Lung microvascular endothelial cell (primary cell): ENCODE results near the gene MYOCD. TPM values are rescaled to one million over a fixed set of nuclear protein-coding genes. Genes with fewer than 3 reads are reported as not detected.
A peak's percentile ranks its signal among the peaks of the same experiment; 100 is the strongest.

Experiments used
- DNase-seq, 2 donors: peaks; one replicate each; pipeline versions ENCODE4 v3.0.0 to v3.0.0-alpha.2; 2010; ENCODE audit warnings: low read depth in 2 of 2
- total RNA-seq: library from RNA; depleted of rRNA; stranded (reverse); fragments of >200 nt; gene quantifications from 2 replicates; pipeline ENCODE4 v1.2.1, GENCODE V29; 2014

MYOCD gene
- total RNA-seq, 1 donor from 2014 or later = 0.40 TPM

DNA sequence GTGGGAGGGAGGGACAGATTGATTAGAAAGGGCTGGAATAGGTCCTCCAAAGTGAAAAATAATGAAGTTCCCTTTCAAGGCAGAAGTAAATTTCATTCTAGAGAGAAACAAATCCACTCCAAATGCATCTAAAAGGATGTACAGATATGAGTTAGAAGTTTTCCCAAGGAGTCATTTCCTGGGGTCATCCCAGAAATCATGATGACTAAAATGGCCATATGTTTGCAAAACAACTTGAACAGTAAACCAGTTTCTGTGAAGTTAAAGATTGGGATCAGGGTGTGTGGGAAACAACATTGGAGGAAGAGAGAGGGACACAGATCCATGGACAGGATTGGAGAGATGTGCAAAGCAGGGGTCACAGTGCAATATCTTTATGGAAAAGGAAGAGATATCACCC, 91.1 kb downstream of the MYOCD start:
- no peak for DNase-seq

- no peak for DNase-seq
Measured at GRCh38 chr17:12759090-12759489, 93.4 kb downstream of the MYOCD start.

- DNase-seq = no peak
Measured at GRCh38 chr17:12765548-12765947, 99.9 kb downstream of the MYOCD start.

DNA sequence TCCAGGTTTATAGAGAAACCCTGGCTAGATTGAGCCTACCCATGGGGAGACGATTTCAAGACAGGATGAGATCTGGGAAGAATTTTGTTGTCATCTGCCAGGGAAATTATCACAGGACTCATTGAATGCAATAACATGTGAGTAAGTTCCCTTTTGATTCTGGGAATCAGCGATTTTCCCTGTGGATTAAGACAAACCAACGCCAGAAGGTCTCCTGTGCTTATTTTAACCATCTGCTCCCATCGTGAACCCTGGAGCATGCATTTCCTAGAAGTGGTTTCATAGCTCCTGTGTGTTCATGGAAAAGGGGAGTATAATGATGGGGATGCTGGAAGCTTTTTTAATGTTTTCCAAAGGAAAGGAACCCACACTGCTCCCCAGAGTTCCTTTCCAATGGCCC, 102.6 kb downstream of the MYOCD start:
- DNase-seq = no peak

DNA sequence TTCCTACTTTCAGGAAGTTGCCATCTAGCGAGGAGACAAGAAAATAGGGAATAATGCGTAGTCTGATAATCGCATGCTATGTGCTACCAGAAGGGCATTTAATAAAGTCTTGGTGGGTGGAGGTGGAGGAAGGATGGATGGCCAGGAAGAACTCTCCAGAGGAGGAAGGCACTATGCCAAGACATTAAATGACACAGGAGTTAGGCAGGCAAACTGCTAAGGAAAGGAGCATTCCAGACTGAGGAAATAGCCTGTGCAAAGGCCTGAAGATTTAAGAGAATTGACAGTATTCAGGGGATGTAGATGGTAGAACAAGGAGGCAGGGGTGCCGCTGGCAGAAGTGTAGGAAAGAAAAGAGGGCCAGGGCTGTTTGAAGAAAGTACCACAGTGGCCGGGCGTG, 104.3 kb downstream of the MYOCD start:
- no peak for DNase-seq

GRCh38 chr17:12773153-12773552, 107.5 kb downstream of the MYOCD start:
- DNase-seq = no peak

DNA sequence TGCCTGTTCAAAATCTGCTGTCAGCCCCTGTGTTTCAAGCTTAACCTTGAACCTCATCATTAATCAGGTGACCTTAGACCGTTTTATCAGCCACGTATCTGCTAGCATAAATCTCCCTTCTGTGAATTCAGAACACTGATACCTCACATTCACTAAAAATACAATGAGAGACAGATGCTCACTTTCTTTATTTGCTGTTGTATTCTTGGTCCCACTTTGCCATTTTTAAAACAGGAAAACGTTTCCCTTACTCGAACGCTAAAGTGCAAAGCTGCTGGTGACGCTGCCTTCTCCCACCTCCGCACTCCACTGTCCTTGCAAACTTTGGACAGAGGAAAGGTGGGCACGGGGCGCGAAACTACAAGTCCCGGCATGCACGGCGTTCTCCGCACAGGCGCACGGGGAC, 123.4 kb downstream of the MYOCD start:
- peak in 1 of 2 donors; percentile 76 for DNase-seq

- DNase-seq = peak; percentile 10 to 48
Measured at GRCh38 chr17:12789481-12790248, 124.0 kb downstream of the MYOCD start, which contains the start of gene ARHGAP44. TSS of gene ARHGAP44 (plus strand) at chr17:12789498. CDS start at chr17:12789839, 341 bp downstream.

DNA sequence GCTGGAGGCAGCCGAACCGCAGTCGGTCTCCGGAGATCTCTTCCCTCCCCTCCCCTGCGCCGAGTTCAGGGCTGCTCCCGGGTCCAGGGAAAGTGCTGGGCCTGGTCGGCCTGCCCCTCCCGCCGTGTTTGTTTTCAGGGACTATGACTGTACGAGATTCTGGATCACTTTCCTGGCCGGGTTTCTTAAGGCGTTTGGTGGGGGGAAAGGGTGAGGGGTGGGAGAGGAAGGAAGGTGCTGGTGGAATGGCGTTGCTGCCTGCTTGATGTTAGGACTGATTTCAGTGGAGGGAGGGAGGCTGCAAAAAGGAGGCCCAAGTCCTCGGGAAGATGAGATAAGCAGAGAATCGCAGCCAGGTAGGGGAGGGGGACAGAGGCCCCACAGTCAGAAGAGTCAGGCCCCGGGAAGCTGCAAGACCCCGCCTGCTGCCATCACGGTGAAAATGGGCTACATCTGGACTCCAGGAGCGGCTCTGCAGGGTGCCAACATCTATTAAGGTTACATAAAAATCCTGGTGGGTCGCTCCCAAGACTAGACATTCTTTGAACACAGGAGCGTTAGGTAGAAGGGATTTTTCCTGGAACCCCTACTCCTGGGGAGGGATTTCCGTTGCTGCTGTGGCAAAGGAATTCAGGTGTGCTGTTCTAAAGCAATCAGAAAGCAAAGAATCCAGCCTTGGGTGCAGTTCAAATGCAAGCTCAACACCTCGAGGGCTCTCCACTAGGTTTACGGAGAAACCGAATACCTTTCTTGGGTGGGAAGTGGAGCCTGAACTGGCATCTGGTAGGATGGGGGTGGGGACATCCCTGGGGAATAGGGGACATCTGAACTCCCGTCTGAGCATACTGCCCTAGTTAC, 124.8 kb downstream of the MYOCD start:
- DNase-seq = no peak

GRCh38 chr17:12794919-12795532, 129.3 kb downstream of the MYOCD start:
- DNase-seq = no peak

DNA sequence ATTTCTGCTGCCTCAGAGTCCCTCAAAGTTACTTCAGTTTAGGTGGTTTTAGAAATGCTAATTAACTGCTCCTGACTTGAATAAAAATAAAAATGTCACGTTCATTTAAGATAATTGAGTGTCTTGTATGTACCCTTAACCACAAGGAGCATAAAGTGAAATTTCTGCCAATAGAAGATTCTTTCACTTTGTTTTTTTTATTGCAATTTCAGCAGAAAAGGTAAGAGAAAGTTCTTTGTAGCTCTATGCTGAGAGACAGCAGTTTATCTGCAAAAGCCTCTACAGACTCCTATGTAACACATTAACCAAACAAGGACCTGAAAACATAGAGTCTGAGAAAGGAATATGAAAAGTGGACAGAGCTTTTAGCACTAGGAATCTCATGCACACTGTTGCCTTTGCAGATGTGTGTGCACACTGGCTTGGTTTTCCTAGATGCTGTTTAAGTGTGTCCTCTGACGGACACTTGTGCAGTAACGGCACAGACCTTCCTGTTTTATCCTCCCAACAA, 135.2 kb downstream of the MYOCD start:
- DNase-seq = no peak

- no peak for DNase-seq
Measured at GRCh38 chr17:12806630-12807029, 140.9 kb downstream of the MYOCD start.

- no peak for DNase-seq
Measured at GRCh38 chr17:12808723-12809122, 143.0 kb downstream of the MYOCD start.

GRCh38 chr17:12812877-12813276, 147.2 kb downstream of the MYOCD start:
- DNase-seq = no peak

GRCh38 chr17:12813664-12814063, 148.0 kb downstream of the MYOCD start:
- DNase-seq = no peak

DNA sequence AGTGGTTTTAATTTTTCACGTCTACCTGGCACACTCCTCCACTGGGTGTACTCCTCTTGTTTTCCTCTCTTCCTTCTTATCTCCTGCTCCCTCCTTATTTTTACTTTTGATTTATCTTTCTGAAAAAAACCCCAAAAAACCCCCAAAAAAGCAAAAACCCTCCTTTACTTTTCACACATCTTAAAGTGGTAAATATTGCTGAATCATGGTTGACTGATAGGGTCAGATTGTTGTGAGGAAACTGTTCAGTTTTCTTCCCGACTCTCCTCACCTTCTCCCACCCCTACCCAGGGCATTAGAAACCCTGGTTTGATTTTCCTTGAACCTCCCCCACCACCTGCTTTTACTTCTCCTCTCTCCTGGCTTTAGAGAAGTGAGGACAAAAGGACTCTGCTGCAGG, 149.0 kb downstream of the MYOCD start:
- DNase-seq = no peak

- DNase-seq = no peak
Measured at GRCh38 chr17:12815642-12816141, 150.0 kb downstream of the MYOCD start.

Other genes with a start within 250 kb of the MYOCD start
- gene ARHGAP44, start 123.6 kb downstream of the MYOCD start, total RNA-seq = 0.20 and 0.22 TPM in 2 replicates